Caco-2 (cell line): ENCODE measurements around the gene SLC23A1. TPM values are rescaled to one million over a fixed set of nuclear protein-coding genes. Genes with fewer than 3 reads are reported as not detected.

ENCODE experiments used
- BruUV-seq: library from RNA; stranded (reverse); fragments of 400-500 nt; replicated peaks from 2 replicates; lab custom pipeline; 2021; lab: Mats Ljungman, UMichigan
- CTCF ChIA-PET: fragments of 300-600 bp; sonication (Branson Sonifier 250); formaldehyde crosslinking; loops from one replicate; lab custom pipeline; 2022; ENCODE audit warnings: antibody characterized with exemption; lab: Charles Lee
- POLR2A ChIA-PET: fragments of 300-600 bp; sonication (Branson Sonifier 250); formaldehyde crosslinking; loops from one replicate; lab custom pipeline; 2022; ENCODE audit warnings: antibody characterized with exemption; lab: Charles Lee
- DNase-seq, 2 experiments: peaks; one replicate each; pipeline versions ENCODE4 v3.0.0 to v3.0.0-alpha.2; 2020 to 2022
- H3K27me3 ChIP-seq: replicated peaks from 2 replicates; pipeline ENCODE4 v1.6.0; 2011; ENCODE audit warnings: low read length; ENCODE audit not compliant: control insufficient read depth, insufficient read depth
- H3K36me3 ChIP-seq: 2 replicates; pipeline ENCODE4 v1.5.1; 2011; ENCODE audit warnings: low read length; ENCODE audit not compliant: control insufficient read depth, insufficient read depth
- H3K4me1 ChIP-seq: fragments of 250-450 bp; sonication (Bioruptor Pico); 2 replicates; pipeline ENCODE4 v1.5.1; 2020; ENCODE audit warnings: mild to moderate bottlenecking
- H3K4me3 ChIP-seq: 2 replicates; pipeline ENCODE4 v1.5.1; 2011; ENCODE audit warnings: low read depth, mild to moderate bottlenecking, control low read depth, low read length
- H3K9me3 ChIP-seq: fragments of 250-450 bp; sonication (Bioruptor Pico); 2 replicates; pipeline ENCODE4 v1.5.1; 2020; ENCODE audit warnings: mild to moderate bottlenecking, moderate library complexity
- H3K27ac Mint-ChIP-seq: one replicate; pipeline ENCODE4 v1.8.0; 2022; ENCODE audit warnings: mixed read lengths; ENCODE audit not compliant: unreplicated experiment
- H3K27me3 Mint-ChIP-seq: one replicate; pipeline ENCODE4 v1.8.0; 2022; ENCODE audit warnings: mixed read lengths; ENCODE audit not compliant: insufficient read depth, unreplicated experiment
- H3K36me3 Mint-ChIP-seq: one replicate; pipeline ENCODE4 v1.8.0; 2022; ENCODE audit warnings: mild to moderate bottlenecking, mixed read lengths; ENCODE audit not compliant: insufficient read depth, unreplicated experiment
- H3K4me1 Mint-ChIP-seq: one replicate; pipeline ENCODE4 v1.8.0; 2022; ENCODE audit warnings: low read depth, mixed read lengths; ENCODE audit not compliant: unreplicated experiment
- H3K4me3 Mint-ChIP-seq: one replicate; pipeline ENCODE4 v1.8.0; 2022; ENCODE audit warnings: mild to moderate bottlenecking, moderate library complexity, mixed read lengths; ENCODE audit not compliant: unreplicated experiment
- H3K9me3 Mint-ChIP-seq: one replicate; pipeline ENCODE4 v1.8.0; 2022; ENCODE audit warnings: mixed read lengths; ENCODE audit not compliant: unreplicated experiment
- intact Hi-C: fragments of 100-400 bp; cut with micrococcal nuclease; formaldehyde crosslinking; loops from one replicate; pipeline ENCODE4 v1.10.0; 2022; ENCODE audit not compliant: unreplicated experiment
- total RNA-seq: library from RNA; stranded (reverse); gene quantifications from 2 replicates; pipeline ENCODE4 v1.2.3, GENCODE V29; 2022
- TF ChIP-seq, protein P1 (sequence below), 2 experiments: fragments of 200-600 bp in 1 of 2; IDR thresholded peaks; 1 replicate in 1 of 2; 2 replicates in 1 of 2; pipeline versions ENCODE4 v1.5.1 to v1.8.0; 2011 to 2022; ENCODE audit warnings: antibody characterized with exemption in 1 of 2, control low read depth in 1 of 2, inconsistent platforms in 1 of 2, low read depth in 1 of 2, low read length in 1 of 2, mild to moderate bottlenecking in 1 of 2, moderate library complexity in 1 of 2; ENCODE audit not compliant: insufficient read depth in 1 of 2, severe bottlenecking in 1 of 2, unreplicated experiment in 1 of 2

The SLC23A1 gene
- total RNA-seq, 1 experiment from 2014 or later: 20.4 TPM

DNA sequence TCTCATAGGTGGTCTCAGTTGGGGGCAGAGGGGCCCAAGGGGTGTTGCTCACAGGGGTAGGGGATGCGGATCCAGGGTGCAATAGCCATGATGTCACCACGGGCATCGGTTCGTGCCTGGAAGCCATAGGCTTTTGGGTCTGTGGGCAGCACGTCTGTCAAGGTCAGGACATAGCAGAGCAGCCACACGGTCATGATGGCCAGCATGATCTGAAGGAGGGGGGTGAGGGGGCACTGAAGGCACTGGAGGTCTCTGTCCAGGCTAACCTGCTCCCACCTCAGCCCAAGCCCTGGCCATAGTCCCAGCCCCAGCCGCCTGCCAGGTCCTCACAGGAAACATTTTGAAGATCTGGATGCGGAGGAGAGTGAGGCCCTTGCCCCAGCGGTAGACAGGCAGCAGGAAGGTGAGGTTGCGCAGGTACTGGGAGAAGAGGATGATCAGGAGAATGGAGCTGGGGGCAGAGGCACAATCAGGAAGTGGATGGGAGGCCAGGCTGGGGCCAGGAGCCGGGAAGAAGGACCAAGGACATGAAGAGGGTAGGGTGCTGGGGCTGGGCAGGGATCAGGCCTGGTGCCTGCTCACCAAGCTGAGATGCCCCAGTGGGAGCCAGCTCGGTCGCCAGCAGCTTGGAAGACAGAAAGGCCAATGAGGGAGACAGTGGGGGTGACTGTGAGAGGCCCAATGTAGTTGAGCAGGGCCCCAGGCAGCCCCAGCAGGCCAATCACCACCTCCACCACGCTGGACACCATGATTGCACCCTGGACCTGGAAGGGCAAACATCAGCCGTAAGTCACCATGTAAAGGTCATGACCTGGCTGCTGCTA is 3.3 kb downstream of the SLC23A1 start:
- H3K4me1 ChIP-seq: peaks cover 28% of the 10 kb centered on the region
- ChIA-PET CTCF (no interaction called here), POLR2A (no interaction called here)
- Mint-ChIP-seq H3K27me3 (no peaks in the 10 kb centered on the region), H3K27ac (peak overlapping the region; percentile 71), H3K9me3 (no peaks in the 10 kb centered on the region), H3K36me3 (peaks cover 19% of the 10 kb centered on the region), H3K4me1 (peaks cover 27% of the 10 kb centered on the region), H3K4me3 (no peak overlapping the region)
- no peak for DNase-seq
- no peak overlapping the region for H3K4me3 ChIP-seq
- BruUV-seq: no TSS peak
- no peaks in the 10 kb centered on the region for H3K27me3 ChIP-seq
- TF ChIP-seq, protein P1, sequence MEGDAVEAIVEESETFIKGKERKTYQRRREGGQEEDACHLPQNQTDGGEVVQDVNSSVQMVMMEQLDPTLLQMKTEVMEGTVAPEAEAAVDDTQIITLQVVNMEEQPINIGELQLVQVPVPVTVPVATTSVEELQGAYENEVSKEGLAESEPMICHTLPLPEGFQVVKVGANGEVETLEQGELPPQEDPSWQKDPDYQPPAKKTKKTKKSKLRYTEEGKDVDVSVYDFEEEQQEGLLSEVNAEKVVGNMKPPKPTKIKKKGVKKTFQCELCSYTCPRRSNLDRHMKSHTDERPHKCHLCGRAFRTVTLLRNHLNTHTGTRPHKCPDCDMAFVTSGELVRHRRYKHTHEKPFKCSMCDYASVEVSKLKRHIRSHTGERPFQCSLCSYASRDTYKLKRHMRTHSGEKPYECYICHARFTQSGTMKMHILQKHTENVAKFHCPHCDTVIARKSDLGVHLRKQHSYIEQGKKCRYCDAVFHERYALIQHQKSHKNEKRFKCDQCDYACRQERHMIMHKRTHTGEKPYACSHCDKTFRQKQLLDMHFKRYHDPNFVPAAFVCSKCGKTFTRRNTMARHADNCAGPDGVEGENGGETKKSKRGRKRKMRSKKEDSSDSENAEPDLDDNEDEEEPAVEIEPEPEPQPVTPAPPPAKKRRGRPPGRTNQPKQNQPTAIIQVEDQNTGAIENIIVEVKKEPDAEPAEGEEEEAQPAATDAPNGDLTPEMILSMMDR (IDR thresholded peaks at IDR 0.05; ENCODE audit: insufficient read depth in 1 of 2, low read depth in 1 of 2, low read length in 1 of 2, severe bottlenecking in 1 of 2, unreplicated experiment in 1 of 2): no peak
- no peaks in the 10 kb centered on the region; the same call in 1 of the 2 replicates for H3K9me3 ChIP-seq
- intact Hi-C loops: no loop called here
- no peaks in the 10 kb centered on the region; the same call in 1 of the 2 replicates for H3K36me3 ChIP-seq

DNA sequence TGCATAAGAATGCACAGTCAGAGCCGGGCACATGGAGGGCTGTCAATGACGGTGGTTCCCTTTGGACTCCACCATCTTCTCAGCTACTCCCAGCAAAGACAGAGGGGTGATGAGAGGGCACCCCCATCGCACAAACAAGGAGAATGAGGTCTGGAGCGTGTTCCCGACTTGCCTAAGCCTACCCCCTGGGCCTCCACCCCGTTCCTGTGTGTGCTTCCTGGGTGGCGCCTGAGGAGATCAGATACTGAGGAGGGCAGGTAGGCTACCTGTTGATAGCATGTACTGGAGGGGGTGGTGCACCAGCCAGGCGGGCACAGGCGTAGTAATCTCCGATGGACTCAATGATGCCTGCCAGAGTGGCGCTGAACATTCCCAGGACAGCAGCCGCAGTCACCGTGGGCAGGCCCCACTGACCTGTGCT is 4.1 kb downstream of the SLC23A1 start:
- Mint-ChIP-seq H3K27me3 (no peaks in the 10 kb centered on the region), H3K9me3 (no peaks in the 10 kb centered on the region), H3K36me3 (peaks cover 21% of the 10 kb centered on the region), H3K4me1 (peaks cover 18% of the 10 kb centered on the region), H3K27ac (peak overlapping the region; percentile 71), H3K4me3 (no peak overlapping the region)
- CTCF ChIA-PET: no interaction called here
- intact Hi-C loops: no loop called here
- H3K36me3 ChIP-seq: no peaks in the 10 kb centered on the region; the same call in 1 of the 2 replicates
- peaks cover 19% of the 10 kb centered on the region for H3K4me1 ChIP-seq
- POLR2A ChIA-PET: no interaction called here
- H3K4me3 ChIP-seq: no peak overlapping the region
- H3K27me3 ChIP-seq: no peaks in the 10 kb centered on the region
- BruUV-seq: no TSS peak
- TF ChIP-seq, protein P1 (IDR thresholded peaks at IDR 0.05; ENCODE audit: insufficient read depth in 1 of 2, low read depth in 1 of 2, low read length in 1 of 2, severe bottlenecking in 1 of 2, unreplicated experiment in 1 of 2): no peak
- H3K9me3 ChIP-seq: no peaks in the 10 kb centered on the region; the same call in 1 of the 2 replicates
- no peak for DNase-seq

DNA sequence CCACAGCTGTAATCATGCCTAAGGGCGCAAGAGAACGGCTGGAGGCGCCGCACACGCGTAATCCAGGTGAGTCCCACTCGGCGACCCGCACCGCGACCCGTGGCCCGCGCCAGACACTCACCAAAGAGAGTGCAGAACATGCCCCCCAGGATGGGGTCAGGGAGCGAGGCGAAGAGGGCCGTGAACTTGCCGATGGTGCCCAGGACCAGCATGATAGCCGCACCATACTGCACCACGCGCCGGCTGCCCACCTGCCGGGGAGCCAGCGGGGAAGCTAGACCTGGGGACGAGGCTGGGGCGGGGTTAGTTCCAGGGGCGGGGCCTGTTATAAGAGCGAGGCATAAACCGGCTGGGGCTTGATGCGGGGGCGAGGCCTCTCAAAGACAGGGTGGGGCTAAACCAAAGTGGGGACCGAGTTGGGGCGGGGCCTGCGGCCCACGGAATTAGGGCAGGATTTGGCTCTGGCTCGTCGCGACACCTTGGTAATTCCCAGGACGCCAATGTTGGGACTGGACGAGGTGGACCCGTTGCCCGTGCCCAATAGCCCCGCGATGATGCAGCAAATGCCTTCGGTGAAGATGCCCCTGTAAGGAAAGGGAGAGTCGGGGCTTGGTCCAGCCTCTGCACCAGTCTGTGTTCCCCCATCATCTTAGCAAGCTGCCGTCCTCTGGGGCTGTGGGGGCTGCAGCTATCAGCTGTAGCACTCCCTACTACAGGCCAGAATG is 4.8 kb downstream of the SLC23A1 start:
- peaks cover 28% of the 10 kb centered on the region for H3K36me3 Mint-ChIP-seq
- no peak overlapping the region for H3K27ac Mint-ChIP-seq
- H3K27me3 ChIP-seq: no peaks in the 10 kb centered on the region
- DNase-seq: no peak
- intact Hi-C loops: no loop called here
- CTCF ChIA-PET: no interaction called here
- H3K4me1 ChIP-seq: peaks cover 12% of the 10 kb centered on the region
- BruUV-seq: no TSS peak
- no peak overlapping the region for H3K4me3 ChIP-seq
- H3K9me3 Mint-ChIP-seq: no peaks in the 10 kb centered on the region
- TF ChIP-seq, protein P1 (IDR thresholded peaks at IDR 0.05; ENCODE audit: insufficient read depth in 1 of 2, low read depth in 1 of 2, low read length in 1 of 2, severe bottlenecking in 1 of 2, unreplicated experiment in 1 of 2): no peak
- H3K36me3 ChIP-seq: no peaks in the 10 kb centered on the region; the same call in 1 of the 2 replicates
- POLR2A ChIA-PET: no interaction called here
- no peaks in the 10 kb centered on the region for H3K27me3 Mint-ChIP-seq
- H3K9me3 ChIP-seq: no peaks in the 10 kb centered on the region; the same call in 1 of the 2 replicates
- H3K4me1 Mint-ChIP-seq: peaks cover 11% of the 10 kb centered on the region
- no peak overlapping the region for H3K4me3 Mint-ChIP-seq
